Measurements from ENCODE around the gene VLDLR. TPM values are rescaled to one million over a fixed set of nuclear protein-coding genes. Genes with fewer than 3 reads are reported as not detected.
A peak's percentile ranks its signal among the peaks of the same experiment; 100 is the strongest.

Gene VLDLR
- total RNA-seq, 2 experiments from 2014 or later = 7.2 to 7.4 TPM

GRCh38 chr9:2628919-2629318, 7.3 kb downstream of the VLDLR start:
- Mint-ChIP-seq H3K27ac (no peak overlapping the region), H3K27me3 (no peaks in the 10 kb centered on the region), H3K4me3 (no peak overlapping the region), H3K9me3 (peaks cover 2% of the 10 kb centered on the region), H3K36me3 (peaks cover 4% of the 10 kb centered on the region), H3K4me1 (no peaks in the 10 kb centered on the region)
- POLR2A ChIA-PET = no interaction called here
- ATAC-seq (ENCODE audit: low read depth) = no peak
- DNase-seq = no peak

DNA sequence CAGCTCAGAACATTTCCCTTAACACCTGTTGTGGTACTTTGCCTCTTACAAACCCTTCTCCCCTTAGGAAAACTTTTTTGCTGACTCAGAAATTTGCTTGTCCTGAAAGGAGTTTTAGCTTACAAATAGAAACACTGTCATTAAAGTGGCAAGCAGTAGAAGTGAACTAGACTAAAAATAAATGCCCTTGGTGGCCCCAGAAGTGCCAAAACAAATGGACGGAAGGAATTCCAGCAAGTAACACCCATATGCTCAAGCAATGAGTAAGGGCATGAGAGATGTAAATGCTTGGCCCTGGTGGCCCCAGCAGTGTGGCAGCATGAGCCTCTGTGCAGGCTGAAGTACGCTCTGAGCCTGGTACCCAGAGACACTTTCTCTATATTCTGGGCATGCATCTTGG, 8.6 kb downstream of the VLDLR start:
- Mint-ChIP-seq H3K4me1 (peaks cover 2% of the 10 kb centered on the region), H3K27ac (no peak overlapping the region), H3K27me3 (no peaks in the 10 kb centered on the region), H3K9me3 (peaks cover 2% of the 10 kb centered on the region), H3K4me3 (no peak overlapping the region), H3K36me3 (peaks cover 3% of the 10 kb centered on the region)
- DNase-seq = no peak
- no peak for ATAC-seq (ENCODE audit: low read depth)
- POLR2A ChIA-PET = no interaction called here

DNA sequence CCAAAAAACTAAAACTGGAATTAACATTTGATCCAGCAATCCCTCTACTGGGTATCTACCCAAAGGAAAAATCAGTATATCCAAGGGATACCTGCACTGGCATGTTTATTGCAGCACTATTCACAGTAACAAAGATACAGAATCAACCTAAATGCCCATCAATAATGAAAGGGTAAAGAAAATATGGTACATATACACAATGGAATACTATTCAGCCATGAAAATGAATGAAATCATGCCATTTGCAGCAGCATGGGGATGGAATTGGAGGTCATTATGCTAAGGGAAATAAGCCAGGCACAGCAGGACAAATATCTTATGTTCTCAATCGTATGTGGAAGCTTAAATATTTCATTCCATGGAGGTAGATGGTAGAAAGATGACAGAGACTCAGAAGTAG, 9.7 kb downstream of the VLDLR start:
- peaks cover 11% of the 10 kb centered on the region for H3K36me3 Mint-ChIP-seq

GRCh38 chr9:2634153-2634552, 12.6 kb downstream of the VLDLR start:
- no peak overlapping the region for H3K27ac Mint-ChIP-seq
- H3K4me3 Mint-ChIP-seq = peak overlapping the region; percentile 62
- POLR2A ChIA-PET = no interaction called here
- no peaks in the 10 kb centered on the region for H3K27me3 Mint-ChIP-seq
- DNase-seq (no peak), ATAC-seq (ENCODE audit: low read depth) (no peak)
- peaks cover 4% of the 10 kb centered on the region for H3K4me1 Mint-ChIP-seq
- peaks cover 24% of the 10 kb centered on the region for H3K36me3 Mint-ChIP-seq
- H3K9me3 Mint-ChIP-seq = peaks cover 2% of the 10 kb centered on the region

More for the DNA sequence above, 9.7 kb downstream of the VLDLR start:
- no peak for ATAC-seq (ENCODE audit: low read depth)
- no peak overlapping the region for H3K4me3 Mint-ChIP-seq
- POLR2A ChIA-PET = no interaction called here
- peaks cover 2% of the 10 kb centered on the region for H3K9me3 Mint-ChIP-seq
- DNase-seq = no peak
- H3K27ac Mint-ChIP-seq = no peak overlapping the region
- H3K27me3 Mint-ChIP-seq = no peaks in the 10 kb centered on the region
- peaks cover 2% of the 10 kb centered on the region for H3K4me1 Mint-ChIP-seq

DNA sequence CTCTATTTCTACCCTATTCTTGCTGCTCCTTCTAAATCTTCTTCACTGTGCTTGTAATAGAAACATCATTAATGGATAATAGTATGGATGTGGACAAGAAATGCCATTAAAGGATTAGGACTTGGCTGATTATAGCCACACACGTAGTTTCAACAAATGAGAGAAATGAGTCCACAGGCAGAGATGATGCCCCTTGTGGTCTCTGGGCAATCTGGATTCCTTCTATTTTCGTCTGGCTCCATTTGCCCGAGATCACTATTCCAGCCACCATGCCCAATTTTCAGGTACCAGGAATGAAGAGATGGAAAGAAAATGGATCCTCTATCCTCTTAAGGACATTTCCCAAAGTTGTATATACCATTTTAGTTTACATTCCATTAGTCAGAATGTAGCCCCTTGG, 13.2 kb downstream of the VLDLR start:
- Mint-ChIP-seq H3K36me3 (peaks cover 29% of the 10 kb centered on the region), H3K27ac (peak overlapping the region; percentile 31), H3K27me3 (no peaks in the 10 kb centered on the region), H3K4me3 (peak overlapping the region; percentile 62), H3K4me1 (peaks cover 4% of the 10 kb centered on the region), H3K9me3 (peaks cover 2% of the 10 kb centered on the region)
- ATAC-seq (ENCODE audit: low read depth) (no peak), DNase-seq (no peak)
- POLR2A ChIA-PET = no interaction called here

- Mint-ChIP-seq H3K36me3 (peaks cover 40% of the 10 kb centered on the region), H3K4me3 (no peak overlapping the region), H3K9me3 (no peaks in the 10 kb centered on the region), H3K27me3 (no peaks in the 10 kb centered on the region), H3K27ac (no peak overlapping the region), H3K4me1 (peaks cover 4% of the 10 kb centered on the region)
- ATAC-seq (ENCODE audit: low read depth) = no peak
- POLR2A ChIA-PET = no interaction called here
- no peak for DNase-seq
Measured at GRCh38 chr9:2635922-2636321, 14.3 kb downstream of the VLDLR start.

- Mint-ChIP-seq H3K27ac (no peak overlapping the region), H3K9me3 (no peaks in the 10 kb centered on the region), H3K4me3 (no peak overlapping the region), H3K36me3 (peaks cover 52% of the 10 kb centered on the region), H3K4me1 (peaks cover 4% of the 10 kb centered on the region), H3K27me3 (no peaks in the 10 kb centered on the region)
- POLR2A ChIA-PET = no interaction called here
- DNase-seq = no peak
- ATAC-seq (ENCODE audit: low read depth) = no peak
Measured at GRCh38 chr9:2637390-2637789, 15.8 kb downstream of the VLDLR start.

GRCh38 chr9:2638871-2639673, 17.5 kb downstream of the VLDLR start:
- H3K9me3 Mint-ChIP-seq = no peaks in the 10 kb centered on the region
- ATAC-seq (ENCODE audit: low read depth) (no peak), DNase-seq (no peak)
- H3K4me3 Mint-ChIP-seq = no peak overlapping the region
- H3K4me1 Mint-ChIP-seq = peaks cover 2% of the 10 kb centered on the region
- POLR2A ChIA-PET = no interaction called here
- no peak overlapping the region for H3K27ac Mint-ChIP-seq
- H3K27me3 Mint-ChIP-seq = no peaks in the 10 kb centered on the region
- H3K36me3 Mint-ChIP-seq = peaks cover 65% of the 10 kb centered on the region

- H3K4me1 Mint-ChIP-seq = peaks cover 2% of the 10 kb centered on the region
- H3K27ac Mint-ChIP-seq = no peak overlapping the region
- POLR2A ChIA-PET = no interaction called here
- no peak for ATAC-seq (ENCODE audit: low read depth)
- H3K4me3 Mint-ChIP-seq = no peak overlapping the region
- DNase-seq = no peak
- no peaks in the 10 kb centered on the region for H3K27me3 Mint-ChIP-seq
- no peaks in the 10 kb centered on the region for H3K9me3 Mint-ChIP-seq
- H3K36me3 Mint-ChIP-seq = peaks cover 71% of the 10 kb centered on the region
Measured at GRCh38 chr9:2639786-2640185, 18.2 kb downstream of the VLDLR start.

GRCh38 chr9:2640570-2640969, 19.0 kb downstream of the VLDLR start:
- Mint-ChIP-seq H3K9me3 (no peaks in the 10 kb centered on the region), H3K4me3 (no peak overlapping the region), H3K27me3 (no peaks in the 10 kb centered on the region), H3K27ac (no peak overlapping the region), H3K36me3 (peaks cover 75% of the 10 kb centered on the region), H3K4me1 (peaks cover 2% of the 10 kb centered on the region)
- ATAC-seq (ENCODE audit: low read depth) = no peak
- POLR2A ChIA-PET = no interaction called here
- no peak for DNase-seq

DNA sequence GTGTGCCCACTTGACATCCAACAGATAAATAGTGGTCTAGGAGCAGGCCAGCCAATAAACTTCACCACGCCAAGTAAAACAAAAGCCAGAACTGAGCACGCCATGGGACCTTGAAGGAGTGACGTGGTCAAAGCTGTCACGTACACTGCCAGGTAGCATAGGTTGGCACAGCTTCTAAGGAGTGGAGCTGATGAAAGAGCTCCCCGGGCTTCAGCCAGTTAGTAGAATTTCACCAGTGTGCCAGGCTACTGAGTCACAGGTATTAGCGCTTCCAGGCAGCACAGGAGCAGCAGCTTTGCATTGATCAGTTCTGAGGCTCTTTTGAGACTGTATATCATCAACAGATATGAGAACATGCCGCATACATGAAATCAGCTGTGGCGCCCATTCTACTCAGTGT, 19.4 kb downstream of the VLDLR start:
- H3K27ac Mint-ChIP-seq = no peak overlapping the region
- ATAC-seq (ENCODE audit: low read depth) (no peak), DNase-seq (no peak)
- peaks cover 2% of the 10 kb centered on the region for H3K4me1 Mint-ChIP-seq
- H3K9me3 Mint-ChIP-seq = no peaks in the 10 kb centered on the region
- H3K36me3 Mint-ChIP-seq = peaks cover 72% of the 10 kb centered on the region
- no peaks in the 10 kb centered on the region for H3K27me3 Mint-ChIP-seq
- no peak overlapping the region for H3K4me3 Mint-ChIP-seq
- POLR2A ChIA-PET = no interaction called here

GRCh38 chr9:2642068-2642467, 20.5 kb downstream of the VLDLR start:
- POLR2A ChIA-PET = no interaction called here
- Mint-ChIP-seq H3K9me3 (no peaks in the 10 kb centered on the region), H3K4me3 (no peak overlapping the region), H3K27me3 (no peaks in the 10 kb centered on the region), H3K4me1 (peaks cover 2% of the 10 kb centered on the region), H3K27ac (no peak overlapping the region), H3K36me3 (peaks cover 72% of the 10 kb centered on the region)
- no peak for ATAC-seq (ENCODE audit: low read depth)
- DNase-seq = no peak

DNA sequence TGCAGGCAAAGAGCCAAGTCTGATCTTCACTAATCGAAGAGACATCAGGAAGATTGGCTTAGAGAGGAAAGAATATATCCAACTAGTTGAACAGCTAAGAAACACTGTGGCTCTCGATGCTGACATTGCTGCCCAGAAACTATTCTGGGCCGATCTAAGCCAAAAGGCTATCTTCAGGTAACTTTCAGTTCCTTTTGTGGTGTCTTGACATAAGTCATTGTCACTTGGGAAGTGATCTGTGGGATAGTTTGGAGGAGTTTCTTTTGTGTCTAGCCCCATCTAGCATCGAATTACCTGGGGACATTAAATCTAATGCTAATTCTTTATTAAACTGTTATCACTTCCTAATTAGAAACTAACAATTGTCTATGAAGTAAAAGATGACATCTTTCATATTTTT, 24.0 kb downstream of the VLDLR start:
- DNase-seq (no peak), ATAC-seq (ENCODE audit: low read depth) (no peak)
- Mint-ChIP-seq H3K4me3 (no peak overlapping the region), H3K27ac (no peak overlapping the region), H3K9me3 (no peaks in the 10 kb centered on the region), H3K27me3 (no peaks in the 10 kb centered on the region), H3K36me3 (peaks cover 66% of the 10 kb centered on the region), H3K4me1 (no peaks in the 10 kb centered on the region)
- POLR2A ChIA-PET = no interaction called here

DNA sequence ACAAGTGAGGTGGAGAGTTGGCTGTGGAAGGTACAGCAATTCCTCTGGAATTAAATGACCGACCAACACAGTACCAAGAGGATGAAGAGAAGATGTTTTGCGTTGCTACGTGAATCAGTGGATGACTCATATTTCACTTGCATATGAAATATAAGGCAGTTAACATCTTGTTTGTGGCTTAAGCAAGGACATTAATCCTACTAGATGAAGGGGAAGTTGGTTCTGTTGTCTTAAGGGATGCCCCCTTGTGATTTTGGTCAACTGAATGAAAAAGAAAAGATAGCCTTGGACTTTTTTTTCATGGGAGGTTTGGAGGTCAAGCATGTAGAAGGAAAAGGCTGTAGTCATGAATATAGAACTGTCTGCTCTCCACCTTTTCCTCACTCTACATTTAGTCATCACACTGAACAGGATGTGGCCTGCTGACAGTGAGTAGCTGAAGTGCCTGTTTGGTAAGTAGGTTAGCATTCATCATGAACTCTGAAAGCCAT, 33.9 kb downstream of the VLDLR start:
- H3K27me3 Mint-ChIP-seq = no peaks in the 10 kb centered on the region
- peak; percentile 97 for ATAC-seq (ENCODE audit: low read depth)
- POLR2A ChIA-PET = interaction anchor here (0.7 to 1.1 kb wide), 2 partner anchors 9 to 33 kb away, joined by 3 read pairs; no protein-coding TSS in a partner anchor
- peaks cover 31% of the 10 kb centered on the region for H3K36me3 Mint-ChIP-seq
- H3K9me3 Mint-ChIP-seq = no peaks in the 10 kb centered on the region
- peak overlapping the region; percentile 84 for H3K27ac Mint-ChIP-seq
- H3K4me1 Mint-ChIP-seq = peaks cover 20% of the 10 kb centered on the region
- DNase-seq = no peak
- peak overlapping the region; percentile 53 for H3K4me3 Mint-ChIP-seq

Data from activated naive CD8-positive, alpha-beta T cell treated with anti-CD3 and anti-CD28 coated beads, Interleukin-2, amount 10 ng/mL, durations not matched to agents 7 days and 5 days (primary cell).